ENCODE results near the gene MXD4.

MXD4 gene

DNA sequence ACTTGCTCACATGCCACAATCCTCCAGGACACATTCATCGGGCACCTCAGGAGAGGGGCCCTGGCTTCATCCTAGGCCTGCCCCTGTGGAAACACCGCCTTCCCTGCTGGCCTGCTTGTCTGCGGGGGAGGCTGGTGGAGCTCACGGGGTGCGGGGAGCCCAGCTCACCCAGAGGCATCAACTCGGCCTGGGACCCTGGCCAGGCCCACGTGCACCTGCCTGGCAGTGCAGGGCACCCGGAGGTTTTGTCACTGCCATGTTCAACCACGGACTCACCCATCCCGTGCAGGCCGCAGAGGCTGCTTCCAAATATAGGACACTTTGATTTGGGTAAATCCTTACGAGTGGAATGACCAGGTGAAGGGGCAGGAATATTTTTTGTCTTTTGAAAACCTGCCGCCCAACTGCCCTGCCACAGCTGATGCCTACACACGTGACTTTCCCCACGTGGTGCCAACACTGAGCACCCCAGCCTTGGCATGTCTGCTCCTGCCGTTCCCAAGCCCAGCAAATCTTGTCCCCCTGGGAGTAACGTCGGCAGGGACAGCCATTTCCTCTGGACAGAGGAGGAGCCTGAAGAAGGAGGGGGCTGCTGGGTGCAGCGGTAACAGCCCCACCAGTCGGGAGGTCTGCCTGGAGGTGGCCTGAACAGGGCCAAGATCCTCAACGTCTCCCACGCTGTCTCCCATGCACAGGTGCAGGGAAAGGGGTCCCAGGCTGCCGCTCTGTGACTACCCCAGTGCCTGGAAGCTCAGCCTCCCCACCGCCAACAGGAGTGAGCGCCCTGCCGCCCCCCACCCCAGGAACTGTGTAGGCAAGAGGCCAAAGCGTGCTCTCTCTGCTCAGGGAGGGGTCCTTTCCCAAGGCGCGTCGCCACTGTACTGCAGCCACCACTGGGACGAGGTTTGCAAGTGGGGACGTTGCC is 8.5 kb downstream of the MXD4 start:
- no peak for TF ChIP-seq CTCF (IDR thresholded peaks at IDR 0.05; ENCODE audit: low read depth, low read length, missing control alignments)
- Histone ChIP-seq H3K4me3 (ENCODE audit: low read depth, low read length) (no peak overlapping the region), H3K27ac (no peak overlapping the region), H3K36me3 (replicated peaks) (peaks cover 42% of the 10 kb centered on the region), H3K27me3 (replicated peaks) (no peaks in the 10 kb centered on the region)
- DNase-seq, result no peak
- in situ Hi-C loops (cut with HindIII; ENCODE audit: low pct_ligation_motif_present, low sequenced_read_pairs), result no loop called here

DNA sequence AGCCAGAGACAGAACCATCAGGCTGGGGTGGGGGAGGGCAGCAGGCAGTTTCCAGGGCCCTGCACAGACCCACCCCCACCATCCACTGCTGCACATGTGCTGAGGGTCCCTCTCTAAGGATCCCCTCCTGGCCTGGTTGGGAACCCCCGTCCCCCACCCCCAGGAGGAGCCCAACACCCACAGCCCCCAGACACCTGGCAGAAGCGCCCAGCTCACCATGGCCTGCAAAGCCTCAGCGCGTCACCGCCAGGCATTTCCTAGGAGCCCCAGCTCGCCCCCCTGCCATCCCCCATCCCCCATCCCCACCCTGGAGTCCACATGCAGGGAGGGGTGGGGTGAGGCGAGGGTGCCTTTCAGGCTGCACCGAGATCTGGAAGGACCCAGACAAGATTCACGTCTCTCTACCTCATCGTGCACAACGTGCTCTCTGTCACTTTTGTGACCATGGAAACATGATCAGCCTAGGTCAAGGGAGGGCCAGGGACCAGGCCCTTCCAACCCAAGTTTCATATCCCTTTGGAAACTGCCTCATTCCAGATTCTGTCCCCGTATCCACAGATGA is 9.3 kb downstream of the MXD4 start:
- Histone ChIP-seq H3K27me3 (replicated peaks) (no peaks in the 10 kb centered on the region), H3K27ac (no peak overlapping the region), H3K4me3 (ENCODE audit: low read depth, low read length) (no peak overlapping the region), H3K36me3 (replicated peaks) (peaks cover 39% of the 10 kb centered on the region)
- in situ Hi-C loops (cut with HindIII; ENCODE audit: low pct_ligation_motif_present, low sequenced_read_pairs), result no loop called here
- DNase-seq, result no peak
- no peak for TF ChIP-seq CTCF (IDR thresholded peaks at IDR 0.05; ENCODE audit: low read depth, low read length, missing control alignments)

DNA sequence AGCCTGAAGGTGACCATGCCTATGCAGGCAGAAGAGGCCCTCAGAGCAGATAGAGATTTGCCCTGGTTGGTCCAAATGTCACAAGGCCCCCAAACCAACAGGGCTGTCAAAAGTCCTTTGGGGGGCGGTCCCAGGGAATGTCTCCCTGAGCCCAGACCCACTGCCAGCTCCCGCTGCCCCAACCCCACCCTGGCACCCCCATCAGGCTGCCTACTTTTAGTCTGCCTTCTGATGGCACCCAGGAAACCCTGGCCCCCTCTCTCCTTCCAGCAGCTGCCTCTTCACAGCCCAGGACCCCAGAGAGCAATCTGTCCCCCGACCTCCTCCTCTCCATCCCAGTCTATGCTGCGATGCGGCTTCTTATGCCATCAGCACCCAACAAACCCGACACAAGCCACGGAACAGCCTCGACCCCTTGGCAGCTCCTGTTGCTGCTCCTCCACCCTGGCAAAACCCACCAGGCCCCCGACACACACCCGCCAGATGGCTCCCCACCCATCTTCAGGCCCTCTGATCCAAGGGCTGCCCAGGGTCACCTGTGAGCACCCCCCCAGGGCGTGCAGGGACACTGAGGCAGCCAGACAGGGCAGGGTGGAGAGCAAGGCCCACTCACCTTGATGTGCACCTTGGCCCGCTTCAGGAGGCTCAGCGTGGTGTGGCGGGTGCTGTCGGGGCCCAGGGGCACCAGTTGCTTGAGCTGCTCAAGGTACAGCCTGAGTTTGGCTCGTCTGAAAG is 9.9 kb downstream of the MXD4 start:
- no peak for DNase-seq
- H3K27ac ChIP-seq, result no peak overlapping the region
- no peaks in the 10 kb centered on the region for H3K27me3 ChIP-seq (replicated peaks)
- no peak overlapping the region for H3K4me3 ChIP-seq (ENCODE audit: low read depth, low read length)
- no peak for TF ChIP-seq CTCF (IDR thresholded peaks at IDR 0.05; ENCODE audit: low read depth, low read length, missing control alignments)
- peaks cover 37% of the 10 kb centered on the region for H3K36me3 ChIP-seq (replicated peaks)
- in situ Hi-C loops (cut with HindIII; ENCODE audit: low pct_ligation_motif_present, low sequenced_read_pairs), result no loop called here

GRCh38 chr4:2251073-2251794 is 10.7 kb downstream of the MXD4 start:
- no peak for DNase-seq
- H3K27ac ChIP-seq, result no peak overlapping the region
- in situ Hi-C loops (cut with HindIII; ENCODE audit: low pct_ligation_motif_present, low sequenced_read_pairs), result no loop called here
- TF ChIP-seq CTCF (IDR thresholded peaks at IDR 0.05; ENCODE audit: low read depth, low read length, missing control alignments), result no peak
- H3K36me3 ChIP-seq (replicated peaks), result peaks cover 37% of the 10 kb centered on the region
- H3K27me3 ChIP-seq (replicated peaks), result no peaks in the 10 kb centered on the region
- H3K4me3 ChIP-seq (ENCODE audit: low read depth, low read length), result no peak overlapping the region

- no peak for TF ChIP-seq CTCF (IDR thresholded peaks at IDR 0.05; ENCODE audit: low read depth, low read length, missing control alignments)
- no peak overlapping the region for H3K27ac ChIP-seq
- in situ Hi-C loops (cut with HindIII; ENCODE audit: low pct_ligation_motif_present, low sequenced_read_pairs), result no loop called here
- H3K36me3 ChIP-seq (replicated peaks), result peaks cover 37% of the 10 kb centered on the region
- H3K4me3 ChIP-seq (ENCODE audit: low read depth, low read length), result no peak overlapping the region
- DNase-seq, result no peak
- no peaks in the 10 kb centered on the region for H3K27me3 ChIP-seq (replicated peaks)
Observed at GRCh38 chr4:2250357-2251072, 11.4 kb downstream of the MXD4 start.

All from brain microvascular endothelial cell (primary cell).